ENCODE data around the gene SORBS2.

The SORBS2 gene

DNA sequence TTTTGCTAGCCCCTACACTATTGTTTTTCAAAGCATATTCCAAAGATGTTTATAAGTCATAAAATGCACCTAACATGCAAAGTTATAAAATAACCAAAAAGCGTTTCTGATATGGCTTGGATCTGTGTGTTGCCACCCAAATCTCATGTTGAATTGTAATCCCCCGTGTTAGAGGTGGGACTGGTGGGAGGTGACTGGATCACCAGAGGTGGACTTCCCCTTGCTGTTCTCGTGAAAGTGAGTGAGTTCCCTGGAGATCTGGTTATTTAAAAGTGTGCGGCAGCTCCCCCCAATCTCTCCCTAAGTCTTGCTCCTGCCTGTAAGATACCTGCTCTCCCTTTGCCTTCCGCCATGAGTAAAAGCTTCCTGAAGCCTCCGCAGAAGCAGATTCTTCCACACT, 22.8 kb upstream of the SORBS2 start:
- no peak for DNase-seq

DNA sequence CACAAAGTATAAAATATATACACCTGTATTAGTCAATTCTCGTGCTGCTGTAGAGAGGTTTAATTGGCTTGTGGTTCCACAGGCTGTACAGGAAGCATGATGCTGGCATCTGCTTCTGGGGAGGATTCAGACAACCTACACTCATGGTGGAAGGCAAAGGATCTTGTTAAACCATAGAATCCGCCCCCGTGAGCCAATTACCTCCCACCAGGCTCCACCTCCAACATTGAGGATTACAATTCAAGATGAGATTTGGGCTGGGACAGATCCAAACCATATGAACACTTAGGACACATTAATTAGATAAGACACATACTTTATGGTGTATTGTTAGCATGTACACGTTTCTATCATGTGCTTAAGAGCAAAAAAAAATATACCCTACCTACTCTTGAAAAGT, 22.1 kb upstream of the SORBS2 start:
- no peak for DNase-seq

DNA sequence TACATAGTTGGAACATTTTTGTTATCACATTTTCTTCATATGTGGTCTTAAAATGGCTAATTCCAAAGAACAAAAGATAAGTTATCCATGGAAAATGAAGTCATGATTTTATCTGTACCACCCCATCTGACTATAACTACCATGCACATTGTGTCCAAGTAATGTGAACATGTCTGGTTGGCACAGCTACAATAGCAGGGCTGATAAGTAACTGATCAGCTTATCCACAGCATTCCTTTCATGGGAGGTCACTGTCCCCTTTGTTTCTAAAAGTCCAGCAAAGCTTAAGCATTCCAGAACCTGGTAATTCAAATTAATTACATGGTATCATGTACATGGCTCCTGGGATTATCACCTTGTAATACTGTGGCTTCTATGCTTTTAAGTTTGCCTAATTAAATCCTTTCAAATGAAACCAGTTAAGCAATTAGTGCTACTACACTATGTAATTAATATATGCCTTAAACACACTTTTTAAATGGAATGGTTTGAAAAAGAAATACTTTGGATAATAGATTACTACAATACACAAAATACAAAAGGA, 21.1 kb upstream of the SORBS2 start:
- DNase-seq = no peak

DNA sequence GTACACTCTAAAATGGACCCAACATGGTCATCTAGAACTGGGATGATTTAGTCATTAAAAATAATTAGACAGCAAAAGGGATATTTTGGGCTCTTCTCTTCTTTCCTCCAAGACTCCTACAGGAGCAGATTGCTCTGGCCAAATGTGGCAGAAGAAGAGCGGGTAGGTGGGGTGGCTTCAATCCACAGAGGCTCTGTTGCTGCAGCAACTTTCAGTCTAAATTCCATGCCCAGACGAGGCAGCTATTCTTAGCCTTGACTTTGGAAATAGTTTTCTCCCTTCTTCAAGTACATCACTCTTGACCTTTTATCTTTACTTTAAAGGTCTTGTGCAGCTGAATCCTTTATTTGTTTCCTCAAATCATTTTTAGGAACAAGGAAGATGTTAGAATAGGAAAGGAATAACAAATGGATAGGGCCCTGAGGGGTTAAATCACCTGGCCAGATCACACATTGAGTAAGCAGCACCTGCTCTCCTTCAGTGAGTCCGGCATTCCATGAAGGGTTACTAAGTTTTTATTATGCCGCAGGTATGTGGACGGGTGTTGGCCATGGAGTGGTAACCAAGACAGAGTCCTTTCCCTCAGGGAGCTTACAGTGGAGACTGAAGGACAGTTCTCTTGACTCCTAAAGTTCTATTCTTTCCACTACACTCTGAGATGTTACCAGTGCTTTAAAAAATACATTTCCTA, 19.3 kb upstream of the SORBS2 start:
- no peak for DNase-seq

DNA sequence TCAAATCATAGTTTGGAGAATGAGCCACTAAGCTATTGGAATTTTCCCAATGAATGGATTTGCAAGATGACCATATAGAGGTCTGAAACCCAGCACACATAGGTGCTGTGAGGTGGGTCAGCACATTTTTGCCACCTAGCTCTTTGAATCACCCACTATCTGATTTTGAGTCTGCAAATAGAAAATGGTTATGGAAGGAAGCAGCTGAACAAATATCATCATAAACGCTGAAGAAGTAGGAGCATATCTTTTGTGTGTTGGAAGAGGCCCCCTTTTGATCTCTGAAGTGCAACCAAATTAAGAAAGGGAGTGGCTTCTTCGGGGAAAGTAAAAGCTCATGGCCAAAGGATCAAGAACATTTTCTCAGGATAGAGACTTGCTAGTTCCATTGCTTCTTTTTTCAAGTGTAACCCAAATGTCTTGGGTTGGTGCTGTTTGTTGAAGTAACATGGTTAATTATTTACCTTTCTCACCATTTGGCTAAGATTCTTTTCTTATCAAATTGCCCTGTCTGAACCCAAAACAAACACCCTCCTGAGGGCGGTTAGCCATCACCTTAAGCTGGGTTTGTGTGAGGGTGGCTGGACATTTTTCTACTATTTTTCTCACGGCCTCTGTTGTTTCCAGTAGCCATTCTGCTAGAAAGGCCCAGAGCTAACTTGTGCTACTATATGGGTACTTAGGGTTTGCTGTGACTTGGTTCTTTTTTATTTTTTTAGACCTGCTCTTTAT, 18.4 kb upstream of the SORBS2 start:
- no peak for DNase-seq

DNA sequence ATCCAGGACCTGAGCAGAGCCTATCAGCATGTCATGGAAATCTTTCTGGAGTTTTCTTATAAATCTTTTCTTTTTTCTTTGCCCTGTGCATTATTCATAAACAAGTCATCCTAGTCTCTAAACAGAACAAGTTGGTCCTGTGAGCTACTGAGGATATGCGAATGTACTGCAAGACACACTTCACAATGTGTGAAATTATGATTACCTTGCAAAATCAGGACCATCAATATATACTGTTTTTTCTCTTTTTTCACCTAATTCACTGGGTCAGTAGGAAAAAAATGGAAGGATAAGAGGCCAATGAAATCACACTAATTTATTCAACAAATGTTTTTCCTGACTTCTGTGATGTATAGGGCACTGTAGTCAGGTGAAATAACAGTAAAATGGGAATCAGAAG, 14.4 kb upstream of the SORBS2 start:
- no peak for DNase-seq

DNA sequence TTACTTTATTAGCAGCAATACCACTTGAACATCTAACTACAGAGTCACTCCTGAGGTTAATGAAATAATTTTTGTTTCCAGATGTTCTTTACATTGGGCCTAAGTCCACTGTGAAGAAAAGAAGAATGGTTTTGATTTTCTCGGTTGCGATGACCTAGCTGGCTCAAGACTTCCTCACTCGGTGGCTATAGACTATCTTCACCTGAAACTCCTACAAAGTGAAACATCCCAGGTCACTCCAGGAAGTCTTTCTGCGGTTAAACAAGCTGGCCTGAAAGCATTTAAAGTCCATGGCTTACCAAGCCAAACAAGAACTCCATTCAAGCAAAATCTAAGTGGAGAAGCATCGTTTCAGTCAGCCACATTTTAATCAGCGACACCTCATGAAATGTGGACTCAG, 13.7 kb upstream of the SORBS2 start:
- no peak for DNase-seq

DNA sequence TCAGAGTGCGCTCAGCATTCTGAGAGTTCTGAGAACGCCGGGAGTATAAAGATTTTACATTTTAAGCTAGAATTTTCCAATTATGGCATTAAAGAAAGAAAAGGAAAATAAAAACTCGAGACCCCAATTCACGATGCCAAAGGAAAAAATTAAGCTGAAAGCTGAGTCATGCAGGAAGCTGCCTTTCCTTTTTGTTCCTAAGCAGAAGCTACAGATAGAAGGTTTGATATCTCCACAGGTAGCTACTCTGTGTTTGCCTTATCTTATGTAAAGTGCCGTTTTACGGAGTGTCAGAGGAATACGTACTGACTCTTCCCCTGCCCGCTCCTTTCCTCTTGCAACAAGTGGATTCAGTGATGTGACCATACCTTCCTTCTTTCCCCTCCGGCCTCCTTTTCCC, 10.8 kb upstream of the SORBS2 start:
- DNase-seq = no peak

DNA sequence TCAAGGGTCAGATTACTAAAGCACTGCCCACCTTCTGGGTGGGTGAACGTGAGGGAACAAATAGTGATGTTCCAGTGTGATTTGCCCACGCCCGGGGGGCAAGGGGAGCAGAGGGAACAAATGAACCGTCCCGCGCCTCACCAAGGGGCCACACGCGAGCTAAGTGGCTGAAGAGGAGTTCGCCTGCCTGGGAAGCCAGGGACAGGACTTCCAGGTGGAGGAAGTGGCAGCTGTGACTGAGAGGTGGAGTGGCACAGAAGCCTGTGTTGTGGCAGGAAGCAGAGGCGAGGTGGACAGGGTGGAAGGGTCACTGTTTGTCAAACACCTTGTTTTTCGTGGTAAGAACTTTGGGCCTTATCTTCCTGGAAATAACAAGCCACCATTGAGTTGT, 9.0 kb upstream of the SORBS2 start:
- DNase-seq = no peak

DNA sequence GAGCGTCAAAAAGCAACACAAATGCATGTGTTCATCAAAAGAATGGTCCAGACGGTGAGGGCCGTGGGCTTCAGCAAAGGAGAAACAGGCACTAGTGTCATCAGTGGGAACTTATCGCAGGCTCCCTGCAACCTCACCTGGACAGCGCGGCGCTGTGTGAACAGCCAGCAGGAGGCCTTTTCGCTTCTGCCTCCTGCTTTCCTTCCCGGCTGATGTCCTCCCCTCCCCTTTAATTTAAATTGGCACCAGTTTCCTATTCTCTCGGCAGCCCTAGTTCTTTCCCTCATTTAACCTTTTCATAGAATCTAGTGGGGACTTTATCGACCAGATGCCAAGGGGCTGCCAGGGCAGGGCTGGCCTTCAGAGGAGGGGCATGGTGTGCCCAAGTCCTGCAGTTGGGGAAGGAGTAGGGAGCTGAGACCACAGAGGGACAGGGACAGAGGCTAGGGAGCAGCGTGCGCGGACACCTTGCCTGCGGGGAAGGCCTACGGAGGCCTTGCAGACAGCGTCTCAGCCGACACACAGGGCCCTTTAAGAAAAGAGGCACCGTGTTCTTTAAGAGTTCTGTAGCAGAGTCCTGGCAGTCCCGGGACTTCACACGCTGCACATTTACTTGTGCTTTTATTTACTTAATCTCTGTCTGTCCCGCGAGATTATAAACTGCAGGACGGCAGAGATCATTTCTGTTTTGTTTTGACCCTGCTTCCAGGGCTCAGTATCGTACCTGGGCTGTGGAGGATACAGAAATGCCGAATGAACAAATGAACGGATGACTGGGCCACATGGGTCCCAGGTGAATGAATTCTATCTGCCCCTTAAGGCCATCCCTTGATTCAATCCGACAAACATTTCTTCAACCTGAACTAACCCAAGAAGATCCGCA, 8.4 kb upstream of the SORBS2 start:
- no peak for DNase-seq

DNA sequence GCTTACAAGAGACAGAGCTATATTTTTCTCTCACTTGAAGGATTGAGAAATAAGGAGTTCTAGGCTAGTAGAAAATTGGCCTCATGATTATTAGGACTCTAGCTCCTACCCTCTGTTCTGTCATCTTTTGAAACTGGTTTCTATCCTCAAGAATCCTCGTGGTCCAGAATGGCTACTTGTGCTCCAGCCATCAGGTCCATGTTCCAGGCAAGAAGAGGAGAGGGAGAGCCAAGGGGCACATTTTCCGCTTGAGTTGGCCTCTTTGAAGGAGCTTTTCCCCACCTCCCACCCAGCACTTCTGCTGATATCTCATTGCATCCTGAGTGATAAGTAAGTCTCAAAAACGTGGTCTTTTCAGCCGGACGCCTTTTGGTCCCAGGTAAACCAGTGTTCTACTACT, 7.2 kb upstream of the SORBS2 start:
- no peak for DNase-seq

DNA sequence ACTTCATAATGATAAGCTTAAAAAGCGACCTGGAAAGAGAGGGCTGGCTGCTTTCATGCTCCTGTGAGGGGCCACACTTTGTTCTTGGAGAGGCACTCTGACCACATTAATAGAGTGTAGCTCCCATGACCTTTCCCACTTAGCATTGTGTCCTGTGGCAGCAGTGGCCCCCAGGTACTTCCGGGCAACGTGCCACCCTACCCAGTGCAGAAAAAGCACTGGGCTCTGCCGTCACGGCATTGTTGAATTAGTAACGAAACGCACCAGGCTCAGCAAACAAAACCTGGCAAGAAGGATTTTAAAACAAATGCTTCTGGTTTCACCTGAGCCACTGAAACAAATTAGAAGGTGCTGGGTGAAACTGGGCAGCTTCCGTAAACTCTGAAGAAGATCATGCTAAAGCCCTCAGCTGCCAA, 5.4 kb upstream of the SORBS2 start:
- no peak for DNase-seq

DNA sequence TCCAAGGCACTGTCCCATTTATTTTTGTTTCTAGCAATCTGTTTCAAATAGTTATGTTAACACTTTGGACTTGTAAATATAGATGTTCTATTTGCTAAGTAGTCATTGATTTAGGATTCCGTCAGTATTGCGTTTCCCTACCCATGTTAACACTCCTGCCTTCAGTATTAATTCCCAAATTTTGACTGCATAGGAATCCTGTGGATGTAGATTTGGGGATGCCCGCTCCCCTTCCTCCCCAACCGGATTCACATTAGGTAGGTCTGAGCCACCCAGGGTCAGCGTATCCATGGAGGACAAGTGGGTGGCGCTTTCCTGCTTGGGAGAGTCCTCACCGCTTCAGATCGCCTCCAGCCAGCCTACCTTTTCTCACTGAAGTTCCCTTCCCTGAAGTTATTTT, 1.1 kb upstream of the SORBS2 start:
- no peak for DNase-seq

DNA sequence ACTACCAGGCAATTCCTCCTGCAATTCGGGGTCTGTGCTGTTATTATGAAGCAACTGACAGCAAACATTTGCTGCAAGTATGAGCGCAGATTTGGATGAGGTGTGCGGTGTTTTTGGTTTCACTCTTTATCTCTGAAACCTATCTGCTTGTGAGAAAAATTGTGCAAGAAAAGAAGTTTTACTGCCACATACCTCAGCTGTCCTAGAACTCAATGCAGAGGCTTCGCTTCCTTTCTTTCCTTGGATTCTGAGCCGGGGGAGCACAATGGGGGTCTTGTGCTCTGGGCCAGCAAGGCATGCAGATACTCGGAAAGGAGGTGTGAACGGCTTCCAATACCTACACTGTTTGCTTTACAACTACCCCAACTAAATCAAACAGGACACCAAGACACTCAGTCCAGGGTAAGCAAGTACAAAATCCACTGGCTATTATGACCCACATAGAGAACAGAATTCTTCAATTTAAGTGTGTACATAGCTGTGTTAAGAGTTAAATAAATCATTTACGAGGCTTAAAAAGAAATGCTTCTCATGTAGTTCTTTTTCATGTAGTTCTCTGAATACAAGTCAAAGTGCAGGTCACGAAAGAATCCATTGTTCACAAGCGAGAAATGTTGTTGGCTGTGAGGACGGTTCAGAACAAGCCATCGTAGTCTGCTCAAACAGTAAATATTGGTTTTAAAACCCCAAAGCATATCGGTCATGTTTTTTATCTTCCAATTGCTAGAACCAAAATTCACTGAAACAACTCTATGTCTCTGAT, 1.1 kb downstream of the SORBS2 start:
- DNase-seq = no peak

DNA sequence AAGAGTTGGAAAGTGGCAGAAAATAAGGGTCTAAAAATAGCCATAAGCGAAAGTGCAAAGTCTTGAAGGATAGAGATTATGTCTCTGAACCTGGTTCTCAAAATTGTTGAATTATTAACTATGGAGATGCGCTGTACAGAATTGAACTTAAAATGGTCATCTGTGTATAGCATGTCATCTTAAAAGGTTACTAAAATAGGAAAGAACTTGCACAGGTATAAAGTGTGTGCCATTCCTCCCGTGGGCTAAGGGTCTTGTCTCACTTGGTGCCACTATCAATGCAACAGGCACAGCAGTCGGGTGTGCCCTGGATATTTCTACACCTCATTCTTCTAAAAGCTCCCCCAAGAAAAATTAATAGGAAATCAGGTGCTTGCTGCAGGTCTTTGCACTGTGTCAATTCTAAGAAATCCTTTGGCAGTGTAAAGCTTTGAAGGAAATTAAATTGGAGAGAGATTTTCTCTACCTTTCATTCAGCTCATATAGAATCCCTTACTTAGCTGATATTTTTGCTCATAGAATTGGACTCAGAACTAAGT, 2.4 kb downstream of the SORBS2 start:
- no peak for DNase-seq

DNA sequence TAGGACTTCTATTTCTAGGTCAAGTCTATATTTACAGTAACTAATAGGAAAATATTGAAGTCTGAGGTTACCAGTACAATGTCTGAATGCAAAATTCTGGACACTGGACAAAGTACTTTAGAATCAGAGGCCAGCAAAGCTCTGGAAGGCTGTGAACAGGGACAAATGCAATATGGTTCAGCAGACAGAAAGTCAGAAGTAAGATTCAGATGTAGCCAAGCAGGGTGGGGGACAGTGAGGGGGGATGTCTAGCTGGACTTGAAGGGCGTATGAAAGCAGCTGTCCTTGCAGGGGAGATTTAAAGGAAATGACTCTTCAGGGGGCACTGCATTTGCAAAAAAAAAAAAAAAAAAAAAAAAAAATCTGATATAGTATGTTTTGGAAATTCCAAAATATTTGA, 2.9 kb downstream of the SORBS2 start:
- no peak for DNase-seq

DNA sequence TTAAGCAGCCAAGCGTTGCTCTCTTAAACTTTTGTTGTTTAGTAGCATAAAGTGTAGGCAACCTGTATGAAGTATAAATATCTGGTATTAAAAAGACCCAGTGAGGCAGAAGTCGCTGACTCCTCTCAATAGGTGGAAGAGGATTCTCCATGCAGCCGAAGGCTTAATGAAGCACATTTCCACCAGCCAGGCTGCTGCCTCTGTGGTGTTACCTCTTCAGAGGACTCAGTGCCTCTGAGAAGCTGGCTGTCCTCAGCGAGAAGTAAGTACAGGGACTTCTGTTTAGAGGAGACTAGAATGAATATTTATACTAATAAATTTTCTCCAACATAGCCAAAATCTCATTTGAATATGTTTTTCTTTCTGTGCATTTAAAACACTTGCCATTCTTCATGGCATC, 6.0 kb downstream of the SORBS2 start:
- no peak for DNase-seq

DNA sequence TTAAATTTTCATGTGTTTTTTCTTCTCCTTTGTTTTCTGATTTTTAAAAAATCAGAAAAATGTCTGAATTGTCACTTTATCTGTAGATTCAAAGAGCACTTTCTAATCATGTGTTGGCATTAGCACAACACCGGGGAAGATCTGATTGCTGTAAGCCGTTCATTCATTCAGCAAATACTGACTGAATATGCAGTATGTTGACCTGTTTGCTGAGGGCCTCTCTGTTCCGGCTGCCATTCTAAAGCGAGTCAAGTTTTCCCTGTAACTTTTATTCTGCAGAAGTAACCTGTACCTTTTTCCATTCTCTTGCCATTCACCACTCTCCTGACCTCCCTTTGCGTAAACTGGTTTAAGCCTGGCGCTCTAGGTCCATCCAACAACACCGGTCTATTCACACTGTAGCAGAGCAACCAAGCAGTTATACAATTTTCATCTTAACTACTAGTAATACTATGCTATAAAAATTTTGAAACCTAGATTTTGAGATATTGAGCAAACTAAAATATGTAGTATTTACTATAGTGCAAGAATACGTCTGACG, 6.7 kb downstream of the SORBS2 start:
- no peak for DNase-seq

DNA sequence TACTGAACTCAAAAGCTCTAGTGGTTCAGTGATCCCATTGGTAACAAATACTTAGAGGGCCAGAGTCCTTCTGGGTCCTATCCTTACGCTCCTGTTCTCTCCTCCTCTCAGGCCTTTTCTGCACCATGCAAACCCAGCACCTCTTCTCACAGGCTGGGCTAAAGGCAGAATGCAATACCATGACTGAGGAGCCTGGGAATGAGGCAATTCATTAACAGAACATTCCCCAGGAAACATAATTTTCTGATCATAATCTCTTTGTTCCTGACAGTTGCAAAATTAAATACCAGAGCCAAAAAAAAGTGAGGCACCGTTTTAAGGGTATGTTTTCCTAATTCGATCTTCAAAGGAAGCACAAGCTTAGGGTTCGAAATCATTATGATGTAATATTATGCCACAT, 9.0 kb downstream of the SORBS2 start:
- DNase-seq = no peak

DNA sequence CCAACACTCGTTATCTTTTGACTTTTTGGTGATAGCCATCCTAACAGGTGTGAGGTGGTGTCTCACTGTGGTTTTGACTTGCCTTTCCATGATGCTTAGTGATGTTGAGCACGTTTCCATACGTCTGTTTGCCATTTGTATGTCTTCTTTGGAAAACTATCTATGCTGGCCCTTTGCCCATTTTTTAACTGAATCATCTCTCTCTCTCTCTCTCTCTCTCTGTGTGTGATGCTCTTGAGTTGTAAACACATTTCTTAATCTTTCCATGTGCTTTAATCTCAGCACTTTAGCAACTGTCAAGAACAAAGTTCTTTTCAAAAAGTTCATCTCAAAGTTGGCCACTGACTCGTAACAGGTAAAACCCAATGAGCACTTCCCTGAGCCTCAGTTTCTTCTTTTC, 10.5 kb downstream of the SORBS2 start:
- DNase-seq = no peak

DNA sequence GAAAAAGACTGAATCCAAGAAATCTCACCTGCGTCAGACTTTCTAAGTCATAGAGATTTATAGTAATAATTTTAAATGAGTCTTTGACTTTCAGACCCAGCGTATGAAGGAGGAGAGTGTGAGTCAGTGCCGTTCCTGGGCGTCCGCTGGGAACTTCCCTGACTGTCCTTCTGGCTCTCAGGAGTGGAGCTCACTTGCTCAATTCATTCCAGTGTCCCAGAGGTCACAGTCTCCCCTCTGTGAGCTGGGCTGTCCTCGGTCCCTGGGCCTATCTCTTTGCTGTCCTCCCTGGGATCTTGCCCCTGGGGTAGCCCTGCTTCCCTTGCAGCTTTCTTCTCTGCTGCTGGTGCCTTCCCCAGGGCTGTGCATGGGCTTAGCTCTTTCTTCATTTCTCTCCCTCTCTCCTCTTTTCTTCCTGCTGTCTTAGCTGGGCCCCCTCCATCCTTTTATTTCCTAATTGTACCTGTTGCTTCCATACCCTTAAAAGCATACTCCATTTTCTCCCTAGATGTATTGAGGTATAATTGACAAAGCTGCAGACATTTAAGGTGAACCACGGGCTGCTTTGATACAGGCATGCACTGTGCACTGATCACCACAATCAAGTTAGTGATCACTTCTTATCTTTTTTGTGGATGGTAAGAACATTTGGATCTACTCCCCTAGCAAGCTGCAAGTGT, 11.6 kb downstream of the SORBS2 start:
- DNase-seq = no peak

DNA sequence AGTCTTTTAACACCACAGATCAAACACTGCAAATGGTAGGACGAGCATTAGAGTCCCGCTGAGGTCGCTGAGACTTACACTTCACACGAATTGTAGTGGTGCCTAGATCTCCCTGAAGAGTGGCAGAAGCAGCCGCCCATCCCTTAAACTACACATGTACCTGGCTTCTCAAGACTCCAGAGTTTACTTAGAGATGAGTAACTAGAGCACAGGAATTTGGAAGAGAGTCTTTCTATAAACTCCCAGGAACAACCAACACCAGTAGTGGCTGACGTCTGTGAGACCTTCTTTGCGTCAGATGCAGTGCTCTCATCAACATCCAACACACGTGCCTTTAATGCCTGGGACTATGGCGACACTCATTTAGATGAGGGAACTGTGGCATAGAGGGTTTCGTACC, 12.6 kb downstream of the SORBS2 start:
- no peak for DNase-seq

Data from CD4-positive, alpha-beta T cell treated with Interferon alpha-2 for 1 hour (primary cell).